SK-N-SH (cell line): ENCODE measurements around the gene TBPL1. TPM values are rescaled to one million over a fixed set of nuclear protein-coding genes. Genes with fewer than 3 reads are reported as not detected.

ENCODE experiments used
- CTCF ChIA-PET: fragments of 300-600, 350-600 bp; formaldehyde crosslinking; extraction: SDS; loops from one replicate; lab custom pipeline; 2021; lab: Yijun Ruan, JAX
- POLR2A ChIA-PET: fragments of 350-600 bp; sonication (Branson Sonifier 250); formaldehyde crosslinking; extraction: SDS; loops from one replicate; lab custom pipeline; 2020; ENCODE audit warnings: antibody characterized with exemption, inconsistent platforms; lab: Yijun Ruan, JAX
- DNase-seq: peaks from one replicate; pipeline ENCODE4 v3.0.0; 2012
- H2AFZ ChIP-seq: fragments of 200-600 bp; sonication (generic); 2 replicates; pipeline ENCODE4 v1.8.1; 2016; ENCODE audit warnings: antibody characterized with exemption, mild to moderate bottlenecking, low read depth
- H3F3A ChIP-seq: fragments of 200-600 bp; sonication (generic); replicated peaks from 2 replicates; pipeline ENCODE3; 2016; ENCODE audit warnings: antibody characterized with exemption, mild to moderate bottlenecking; ENCODE audit not compliant: insufficient read depth
- H3K27ac ChIP-seq, 2 experiments: fragments of 200-500 bp in 1 of 2; fragments of 200-600 bp in 1 of 2; sonication (Bioruptor generic) in 1 of 2; sonication (generic), shearing (Covaris generic) in 1 of 2; 2 replicates each; pipeline versions ENCODE4 v1.5.1 to v1.6.1; 2014 to 2016; ENCODE audit warnings: low read depth in 2 of 2, inconsistent platforms in 1 of 2, low read length in 1 of 2, mild to moderate bottlenecking in 1 of 2, mixed read lengths in 1 of 2
- H3K27me3 ChIP-seq: fragments of 200-600 bp; sonication (generic), shearing (Covaris generic); 2 replicates; pipeline ENCODE4 v1.6.1; 2016; ENCODE audit warnings: mixed run types; ENCODE audit not compliant: insufficient read depth
- H3K36me3 ChIP-seq, 2 experiments: fragments of 200-500 bp in 1 of 2; fragments of 200-600 bp in 1 of 2; sonication (Bioruptor generic) in 1 of 2; sonication (generic) in 1 of 2; replicated peaks in 1 of 2; 2 replicates each; pipeline versions ENCODE3 to v1.5.1; 2014 to 2016; ENCODE audit warnings: low read length in 1 of 2, mild to moderate bottlenecking in 1 of 2; ENCODE audit not compliant: insufficient read depth in 2 of 2, control insufficient read depth in 1 of 2
- H3K4me1 ChIP-seq, 2 experiments: fragments of 200-500 bp in 1 of 2; fragments of 200-600 bp in 1 of 2; sonication (Bioruptor generic) in 1 of 2; sonication (generic), shearing (Covaris generic) in 1 of 2; 2 replicates each; pipeline versions ENCODE4 v1.5.1 to v1.6.1; 2014 to 2016; ENCODE audit warnings: low read depth in 1 of 2, low read length in 1 of 2, mixed run types in 1 of 2; ENCODE audit not compliant: insufficient read depth in 2 of 2, control insufficient read depth in 1 of 2
- H3K4me2 ChIP-seq: fragments of 200-600 bp; sonication (generic), shearing (Covaris generic); 2 replicates; pipeline ENCODE4 v1.6.1; 2017; ENCODE audit warnings: mixed run types
- H3K4me3 ChIP-seq, 2 experiments: fragments of 200-500 bp in 1 of 2; fragments of 200-600 bp in 1 of 2; sonication (Bioruptor generic) in 1 of 2; sonication (generic), shearing (Covaris generic) in 1 of 2; 2 replicates each; pipeline versions ENCODE4 v1.5.1 to v1.8.1; 2014 to 2016; ENCODE audit warnings: low read depth in 2 of 2, inconsistent platforms in 1 of 2, low read length in 1 of 2, mild to moderate bottlenecking in 1 of 2, mixed read lengths in 1 of 2, moderate library complexity in 1 of 2
- H3K79me2 ChIP-seq: fragments of 200-600 bp; sonication (generic); 2 replicates; pipeline ENCODE4 v1.8.1; 2017; ENCODE audit warnings: mild to moderate bottlenecking; ENCODE audit not compliant: insufficient read depth
- H3K9ac ChIP-seq: fragments of 200-600 bp; sonication (generic); 2 replicates; pipeline ENCODE4 v1.6.1; 2017; ENCODE audit warnings: mixed run types
- H3K9me2 ChIP-seq: fragments of 200-600 bp; sonication (generic); 2 replicates; pipeline ENCODE4 v1.6.1; 2017; ENCODE audit warnings: mixed run types
- H3K9me3 ChIP-seq: fragments of 200-600 bp; sonication (generic); 2 replicates; pipeline ENCODE4 v1.6.1; 2017; ENCODE audit warnings: mixed run types, mild to moderate bottlenecking, moderate library complexity
- H4K20me1 ChIP-seq: fragments of 200-600 bp; sonication (generic); 2 replicates; pipeline ENCODE4 v1.6.1; 2017; ENCODE audit warnings: mild to moderate bottlenecking, mixed run types; ENCODE audit not compliant: insufficient read depth
- CHD2 ChIP-seq: fragments of 150-350 bp; IDR thresholded peaks from 2 replicates; pipeline ENCODE4 v1.6.1; 2018; ENCODE audit warnings: low read length; ENCODE audit not compliant: partially characterized antibody
- EZH2phosphoT487 ChIP-seq: fragments of 200-600 bp; sonication (generic); IDR thresholded peaks from 2 replicates; pipeline ENCODE4 v1.6.1; 2017; ENCODE audit warnings: low read depth, mixed run types, mild to moderate bottlenecking, antibody characterized with exemption, moderate library complexity, borderline replicate concordance
- MEF2A ChIP-seq: IDR thresholded peaks from 2 replicates; pipeline ENCODE4 v1.4.0; 2012; ENCODE audit warnings: low read depth, borderline replicate concordance
- PBX3 ChIP-seq: IDR thresholded peaks from 2 replicates; pipeline ENCODE4; 2012
- REST ChIP-seq: IDR thresholded peaks from 2 replicates; pipeline ENCODE4 v1.6.1; 2012; ENCODE audit warnings: mild to moderate bottlenecking, low read depth, low read length, moderate library complexity
- RFX5 ChIP-seq: IDR thresholded peaks from 2 replicates; pipeline ENCODE4 v1.6.1; 2012; ENCODE audit warnings: mild to moderate bottlenecking, improper control_type of control experiment, low read length
- TAF1 ChIP-seq: IDR thresholded peaks from 2 replicates; pipeline ENCODE4 v1.6.1; 2012; ENCODE audit warnings: low read depth, mild to moderate bottlenecking, low read length, moderate library complexity, borderline replicate concordance
- TEAD4 ChIP-seq: IDR thresholded peaks from 2 replicates; pipeline ENCODE4 v1.4.0; 2012; ENCODE audit warnings: mild to moderate bottlenecking, borderline replicate concordance; ENCODE audit not compliant: insufficient read depth
- ZBTB33 ChIP-seq: IDR thresholded peaks from 2 replicates; pipeline ENCODE4 v1.4.0; 2012; ENCODE audit warnings: low read depth, borderline replicate concordance
- WGBS: methylation state at CpG from one replicate; pipeline ENCODE4 v1.1.6; 2017; ENCODE audit warnings: low lambda C conversion rate; 5-methylcytosine and 5-hydroxymethylcytosine counted together
- polyA plus RNA-seq, 3 experiments: library from polyadenylated mRNA; depleted of rRNA; stranded (reverse); fragments of >200 nt; gene quantifications; 2 replicates each; pipeline ENCODE4 v1.2.3, GENCODE V29; 2012

TBPL1 gene
- polyA plus RNA-seq, 1 of the 3 experiments (the other 2 are of a cell fraction), result 16.3 TPM

- TF ChIP-seq REST (no peak), RFX5 (no peak), ZBTB33 (no peak), MEF2A (no peak), EZH2phosphoT487 (no peak), CHD2 (no peak), TAF1 (no peak)
Observed at GRCh38 chr6:133961831-133962230, 8.8 kb downstream of the TBPL1 start (continued).

- Histone ChIP-seq H3K27me3 (no peaks in the 10 kb centered on the region), H3K79me2 (peaks cover 85% of the 10 kb centered on the region), H3K4me1 (peaks cover 2 to 8% of the 10 kb centered on the region in 2 experiments; a peak in 3 of 4 replicates), H3K9me3 (no peaks in the 10 kb centered on the region)
- ChIA-PET POLR2A (no interaction called here), CTCF (interaction anchor here (3.7 to 4.0 kb wide), 2 partner anchors 10 to 11 kb away, joined by 16 to 24 read pairs; partner anchors contain the start of gene TBPL1)
- TF ChIP-seq ZBTB33, result no peak
- TF ChIP-seq PBX3, result 0 out of 2 replicates have a peak, but pooled peaks have one; percentile 11
- TF ChIP-seq TEAD4, result no peak
- TF ChIP-seq, all 33 proteins: peak for 1
- no peak overlapping the region for H3K27ac ChIP-seq
- peaks cover 6% of the 10 kb centered on the region for H3F3A ChIP-seq
- no peak overlapping the region for H2AFZ ChIP-seq
- DNase-seq, result no peak
- no peak overlapping the region for H3K4me3 ChIP-seq
- no peak overlapping the region for H3K9ac ChIP-seq
- peaks cover 33% of the 10 kb centered on the region for H4K20me1 ChIP-seq
- no peak overlapping the region for H3K4me2 ChIP-seq
- WGBS, result 95% methylated on average over 1 of the region's 1 CpG
- no peaks in the 10 kb centered on the region for H3K36me3 ChIP-seq
- H3K9me2 ChIP-seq, result no peaks in the 10 kb centered on the region
Observed at GRCh38 chr6:133964052-133964451, 11.0 kb downstream of the TBPL1 start.
